Measurements from ENCODE around the gene FBRS.
A peak's percentile ranks its signal among the peaks of the same experiment; 100 is the strongest.
"Not testable (repeated sequence)": the region's sequence is repeated elsewhere in the genome, so short reads cannot be mapped to it uniquely, and the experiment has no call there.

FBRS gene

GRCh38 chr16:30665830-30666190 lies 7.6 kb downstream of the FBRS start:
- no peak for DNase-seq

- DNase-seq, result no peak
Observed at GRCh38 chr16:30666681-30667080, 8.4 kb downstream of the FBRS start.

GRCh38 chr16:30667361-30667905 lies 9.2 kb downstream of the FBRS start:
- DNase-seq, result no peak

GRCh38 chr16:30668393-30668792 lies 10.2 kb downstream of the FBRS start:
- DNase-seq, result no peak

- no peak for DNase-seq
Observed at GRCh38 chr16:30669026-30669902, 11.0 kb downstream of the FBRS start.

- no peak for DNase-seq
Observed at GRCh38 chr16:30669903-30670824, 11.9 kb downstream of the FBRS start.

GRCh38 chr16:30675143-30675542 lies 16.9 kb downstream of the FBRS start:
- no peak for DNase-seq

GRCh38 chr16:30677931-30678585 lies 19.8 kb downstream of the FBRS start:
- no peak for DNase-seq

- no peak for DNase-seq
Observed at GRCh38 chr16:30678586-30678970, 20.3 kb downstream of the FBRS start.

- DNase-seq, result no peak
Observed at GRCh38 chr16:30680326-30680725, 22.1 kb downstream of the FBRS start.

GRCh38 chr16:30688701-30689100 lies 30.5 kb downstream of the FBRS start:
- DNase-seq, result no peak

- peak; percentile 67 for DNase-seq
Observed at GRCh38 chr16:30691907-30692306, 33.7 kb downstream of the FBRS start.

GRCh38 chr16:30692396-30693064 lies 34.3 kb downstream of the FBRS start:
- DNase-seq, result peak; percentile 52

GRCh38 chr16:30694926-30695693 lies 36.9 kb downstream of the FBRS start:
- no peak for DNase-seq

GRCh38 chr16:30696646-30697045 lies 38.4 kb downstream of the FBRS start:
- DNase-seq, result not testable (repeated sequence)

GRCh38 chr16:30697264-30698138 lies 39.3 kb downstream of the FBRS start:
- DNase-seq, result no peak

GRCh38 chr16:30698139-30698815 lies 40.0 kb downstream of the FBRS start:
- DNase-seq, result peak; percentile 97

- peak; percentile 84 for DNase-seq
Observed at GRCh38 chr16:30698816-30699614, 40.8 kb downstream of the FBRS start, which contains the start of gene SRCAP. Gene SRCAP (plus strand): TSS chr16:30699171. CDS start chr16:30700825, 1,654 bp downstream.

GRCh38 chr16:30699615-30700099 lies 41.4 kb downstream of the FBRS start:
- no peak for DNase-seq
